Sigmoid colon (tissue), 7 donors: ENCODE results near the gene DDX43. TPM values are rescaled to one million over a fixed set of nuclear protein-coding genes. Genes with fewer than 3 reads are reported as not detected.
"Not testable (repeated sequence)": the region's sequence is repeated elsewhere in the genome, so short reads cannot be mapped to it uniquely, and the experiment has no call there.

Source experiments
- DNase-seq: peaks from one replicate; pipeline ENCODE4 v3.0.0-alpha.2; 2019
- H3K27ac ChIP-seq, 4 donors: fragments of 200-600 bp; sonication (generic); one replicate each; pipeline ENCODE4 v1.5.1; 2016 to 2019; ENCODE audit warnings: mild to moderate bottlenecking in 1 of 4
- H3K27me3 ChIP-seq, 3 donors: fragments of 200-600 bp; sonication (generic); one replicate each; pipeline ENCODE4 v1.5.1; 2019; ENCODE audit warnings: mild to moderate bottlenecking in 1 of 3
- H3K36me3 ChIP-seq, 4 donors: fragments of 200-600 bp; sonication (generic); one replicate each; pipeline ENCODE4 v1.5.1; 2016 to 2019
- H3K4me1 ChIP-seq, 4 donors: fragments of 200-600 bp; sonication (generic); one replicate each; pipeline ENCODE4 v1.5.1; 2017 to 2019
- H3K4me3 ChIP-seq, 4 donors: fragments of 200-600 bp; sonication (generic); one replicate each; pipeline ENCODE4 v1.5.1; 2017 to 2019; ENCODE audit warnings: mild to moderate bottlenecking in 2 of 4, moderate library complexity in 1 of 4
- H3K9me3 ChIP-seq, 4 donors: fragments of 200-600 bp in 3 of 4; sonication (generic) in 3 of 4; one replicate each; pipeline versions ENCODE4 v1.5.1 to v1.6.1; 2013 to 2019
- EP300 ChIP-seq, 4 donors: sonication (generic); formaldehyde crosslinking; IDR thresholded peaks; one replicate each; pipeline ENCODE4 v1.6.1; 2017; ENCODE audit warnings: antibody characterized with exemption in 4 of 4
- POLR2A ChIP-seq, 2 donors: fragments of 450-650 bp; IDR thresholded peaks; one replicate each; pipeline ENCODE4 v1.6.1; 2016; ENCODE audit warnings: antibody characterized with exemption in 2 of 2, mild to moderate bottlenecking in 2 of 2, moderate library complexity in 2 of 2
- POLR2AphosphoS5 ChIP-seq, 4 donors: sonication (generic); formaldehyde crosslinking; IDR thresholded peaks; one replicate each; pipeline ENCODE4 v1.6.1; 2017; ENCODE audit warnings: antibody characterized with exemption in 4 of 4
- WGBS, 2 donors: extraction: QIAGEN DNeasy Blood & Tissue Kit; methylation state at CpG; one replicate each; pipeline ENCODE4 v1.1.7; 2013; 5-methylcytosine and 5-hydroxymethylcytosine counted together
- intact Hi-C: fragments of 100-400 bp; cut with DNase I; formaldehyde crosslinking; loops from one replicate; pipeline ENCODE4 v1.15.1; 2023
- polyA plus RNA-seq, 3 donors: library from polyadenylated mRNA; stranded (reverse); fragments of 200-250 nt; gene quantifications; one replicate each; pipeline ENCODE4 v1.2.3, GENCODE V29; 2013
- total RNA-seq, 4 donors: library from RNA; depleted of rRNA; stranded (reverse); fragments of >200 nt; gene quantifications; one replicate each; pipeline ENCODE4 v1.1.0, GENCODE V29; 2016
- TF ChIP-seq, protein P1 (sequence below), 4 experiments: fragments of 450-650 bp in 3 of 4; fragments of 200-600 bp in 1 of 4; IDR thresholded peaks; one replicate each; pipeline ENCODE4 v1.5.1; 2016 to 2019; ENCODE audit warnings: antibody characterized with exemption in 4 of 4, mild to moderate bottlenecking in 3 of 4, moderate library complexity in 2 of 4
- donor health status: healthy with polysubstance abuse.
- donor health status: Bipolar disorder and iron deficiency.
- donor health status: healthy.

DDX43 gene
- total and polyA plus RNA-seq, 7 donors = 0.73 to 9.4 (median 1.3) TPM; not detected in 1

DNA sequence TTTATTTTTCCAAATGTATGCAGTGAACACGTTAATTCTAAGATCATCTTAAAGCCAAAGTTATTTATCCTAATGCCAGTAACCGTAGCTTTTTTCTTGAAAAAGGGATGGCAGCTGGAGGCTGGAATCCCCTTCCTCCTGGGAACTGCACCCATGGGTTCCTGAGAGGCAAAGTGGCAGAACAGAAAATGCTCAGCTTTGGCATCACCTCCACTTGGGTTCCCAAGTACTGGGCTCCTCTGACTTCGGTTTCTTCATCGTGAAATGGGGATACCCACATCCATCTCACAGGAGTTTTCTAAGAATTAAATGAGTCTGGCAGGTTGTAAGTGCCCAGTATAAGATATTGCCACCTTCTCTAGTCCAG, 6.2 kb upstream of the DDX43 start:
- Histone ChIP-seq H3K9me3 (no peaks in the 10 kb centered on the region), H3K4me1 (peaks cover 0 to 11% (median 2%) of the 10 kb centered on the region in 4 donors), H3K27ac (no peak overlapping the region), H3K4me3 (peak overlapping the region; percentile 9 to 53 (median 44)), H3K27me3 (no peaks in the 10 kb centered on the region), H3K36me3 (no peaks in the 10 kb centered on the region)
- DNase-seq = no peak
- intact Hi-C loops = no loop called here
- 34 to 48% methylated on average over 4 of the region's 4 CpGs for WGBS, 2 donors
- no peak for TF ChIP-seq POLR2AphosphoS5 (IDR thresholded peaks at IDR 0.05)
- no peak for TF ChIP-seq EP300 (IDR thresholded peaks at IDR 0.05)
- TF ChIP-seq POLR2A (IDR thresholded peaks at IDR 0.05) = no peak
- TF ChIP-seq, protein P1, sequence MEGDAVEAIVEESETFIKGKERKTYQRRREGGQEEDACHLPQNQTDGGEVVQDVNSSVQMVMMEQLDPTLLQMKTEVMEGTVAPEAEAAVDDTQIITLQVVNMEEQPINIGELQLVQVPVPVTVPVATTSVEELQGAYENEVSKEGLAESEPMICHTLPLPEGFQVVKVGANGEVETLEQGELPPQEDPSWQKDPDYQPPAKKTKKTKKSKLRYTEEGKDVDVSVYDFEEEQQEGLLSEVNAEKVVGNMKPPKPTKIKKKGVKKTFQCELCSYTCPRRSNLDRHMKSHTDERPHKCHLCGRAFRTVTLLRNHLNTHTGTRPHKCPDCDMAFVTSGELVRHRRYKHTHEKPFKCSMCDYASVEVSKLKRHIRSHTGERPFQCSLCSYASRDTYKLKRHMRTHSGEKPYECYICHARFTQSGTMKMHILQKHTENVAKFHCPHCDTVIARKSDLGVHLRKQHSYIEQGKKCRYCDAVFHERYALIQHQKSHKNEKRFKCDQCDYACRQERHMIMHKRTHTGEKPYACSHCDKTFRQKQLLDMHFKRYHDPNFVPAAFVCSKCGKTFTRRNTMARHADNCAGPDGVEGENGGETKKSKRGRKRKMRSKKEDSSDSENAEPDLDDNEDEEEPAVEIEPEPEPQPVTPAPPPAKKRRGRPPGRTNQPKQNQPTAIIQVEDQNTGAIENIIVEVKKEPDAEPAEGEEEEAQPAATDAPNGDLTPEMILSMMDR (IDR thresholded peaks at IDR 0.05) = no peak

GRCh38 chr6:73388800-73389512, 5.7 kb upstream of the DDX43 start:
- Histone ChIP-seq H3K9me3 (no peaks in the 10 kb centered on the region), H3K36me3 (no peaks in the 10 kb centered on the region), H3K4me1 (peaks cover 0 to 11% (median 2%) of the 10 kb centered on the region in 4 donors), H3K27me3 (no peaks in the 10 kb centered on the region), H3K27ac (peak overlapping the region in 2 of 4 donors; percentile 20 to 41), H3K4me3 (peak overlapping the region; percentile 9 to 53 (median 44))
- 1 to 2% methylated on average over 38 of the region's 38 CpGs for WGBS, 2 donors
- intact Hi-C loops = no loop called here
- DNase-seq = peak; percentile 67
- TF ChIP-seq, protein P1 (IDR thresholded peaks at IDR 0.05) = peak in 2 of 4 experiments; percentile 25 to 54
- no peak for TF ChIP-seq EP300 (IDR thresholded peaks at IDR 0.05)

GRCh38 chr6:73389854-73390253, 4.8 kb upstream of the DDX43 start:
- TF ChIP-seq EP300 (IDR thresholded peaks at IDR 0.05) = no peak
- no peak for TF ChIP-seq POLR2A (IDR thresholded peaks at IDR 0.05)
- TF ChIP-seq POLR2AphosphoS5 (IDR thresholded peaks at IDR 0.05) = no peak
- TF ChIP-seq, protein P1 (IDR thresholded peaks at IDR 0.05) = no peak
- DNase-seq = no peak
- intact Hi-C loops = no loop called here
- no peaks in the 10 kb centered on the region for H3K36me3 ChIP-seq
- no peak overlapping the region for H3K27ac ChIP-seq
- H3K4me1 ChIP-seq = peaks cover 0 to 11% (median 2%) of the 10 kb centered on the region in 4 donors
- no peaks in the 10 kb centered on the region for H3K9me3 ChIP-seq
- no peaks in the 10 kb centered on the region for H3K27me3 ChIP-seq
- no peak overlapping the region for H3K4me3 ChIP-seq
- 71 to 85% methylated on average over 10 of the region's 10 CpGs for WGBS, 2 donors

- Histone ChIP-seq H3K4me3 (no peak overlapping the region), H3K27ac (no peak overlapping the region), H3K27me3 (no peaks in the 10 kb centered on the region), H3K9me3 (no peaks in the 10 kb centered on the region), H3K4me1 (peaks cover 0 to 11% (median 2%) of the 10 kb centered on the region in 4 donors), H3K36me3 (no peaks in the 10 kb centered on the region)
- TF ChIP-seq, protein P1 (IDR thresholded peaks at IDR 0.05) = no peak
- TF ChIP-seq POLR2A (IDR thresholded peaks at IDR 0.05) (no peak), EP300 (IDR thresholded peaks at IDR 0.05) (no peak), POLR2AphosphoS5 (IDR thresholded peaks at IDR 0.05) (no peak)
- no peak for DNase-seq
- 69 to 81% methylated on average over 2 of the region's 2 CpGs for whole genome bisulfite sequencing, 2 donors
- intact Hi-C loops = no loop called here
Observed at GRCh38 chr6:73391675-73392074, 3.0 kb upstream of the DDX43 start.

- H3K36me3 ChIP-seq, intact Hi-C loops, H3K4me3 ChIP-seq, H3K27ac ChIP-seq, H3K9me3 ChIP-seq, DNase-seq, H3K27me3 ChIP-seq: not testable (repeated sequence)
- WGBS, 2 donors = 68 to 89% methylated on average over 4 of the region's 4 CpGs
- peaks cover 0 to 11% (median 2%) of the 10 kb centered on the region in 4 donors for H3K4me1 ChIP-seq
Observed at GRCh38 chr6:73392188-73392587, 2.4 kb upstream of the DDX43 start.
